Lower leg skin (tissue), 4 donors: ENCODE results near the gene RANBP3. TPM values are rescaled to one million over a fixed set of nuclear protein-coding genes. Genes with fewer than 3 reads are reported as not detected.
A peak's percentile ranks its signal among the peaks of the same experiment; 100 is the strongest.
"Not testable (repeated sequence)": the region's sequence is repeated elsewhere in the genome, so short reads cannot be mapped to it uniquely, and the experiment has no call there.

ENCODE experiments used
- DNase-seq, 2 donors: peaks; one replicate each; pipeline ENCODE4 v3.0.0-alpha.2; 2019; ENCODE audit warnings: low spot score in 2 of 2
- H3K4me3 ChIP-seq: fragments of 200-600 bp; sonication (generic); 2 replicates; pipeline ENCODE4 v1.5.1; 2017; ENCODE audit warnings: mild to moderate bottlenecking, low read depth; ENCODE audit not compliant: poor library complexity, severe bottlenecking
- POLR2A ChIP-seq, 2 donors: fragments of 450-650 bp; IDR thresholded peaks; one replicate each; pipeline ENCODE4 v1.6.1; 2016 to 2017; ENCODE audit warnings: antibody characterized with exemption in 2 of 2, mild to moderate bottlenecking in 1 of 2, moderate library complexity in 1 of 2
- WGBS, 2 donors: methylation state at CpG; one replicate each; pipeline ENCODE4 v1.1.5; 2018; 5-methylcytosine and 5-hydroxymethylcytosine counted together
- intact Hi-C: fragments of 100-400 bp; cut with DNase I; formaldehyde crosslinking; loops from one replicate; pipeline ENCODE4 v1.15.0; 2023; ENCODE audit warnings: low total_unique reads
- total RNA-seq, 4 donors: library from RNA; depleted of rRNA; stranded (reverse); fragments of >200 nt; gene quantifications; one replicate each; pipeline ENCODE4 v1.1.0, GENCODE V29; 2016
- TF ChIP-seq, protein P1 (sequence below), 3 donors: fragments of 450-650 bp; IDR thresholded peaks; one replicate each; pipeline ENCODE4 v1.5.1; 2016; ENCODE audit warnings: antibody characterized with exemption in 3 of 3, mild to moderate bottlenecking in 3 of 3, moderate library complexity in 2 of 3

RANBP3 gene
- total RNA-seq: 100 to 1,000 TPM in 1 of 4 donors, 10 to 100 TPM in 3; 57.2 to 116 (median 72.0) TPM

- TF ChIP-seq, protein P1, sequence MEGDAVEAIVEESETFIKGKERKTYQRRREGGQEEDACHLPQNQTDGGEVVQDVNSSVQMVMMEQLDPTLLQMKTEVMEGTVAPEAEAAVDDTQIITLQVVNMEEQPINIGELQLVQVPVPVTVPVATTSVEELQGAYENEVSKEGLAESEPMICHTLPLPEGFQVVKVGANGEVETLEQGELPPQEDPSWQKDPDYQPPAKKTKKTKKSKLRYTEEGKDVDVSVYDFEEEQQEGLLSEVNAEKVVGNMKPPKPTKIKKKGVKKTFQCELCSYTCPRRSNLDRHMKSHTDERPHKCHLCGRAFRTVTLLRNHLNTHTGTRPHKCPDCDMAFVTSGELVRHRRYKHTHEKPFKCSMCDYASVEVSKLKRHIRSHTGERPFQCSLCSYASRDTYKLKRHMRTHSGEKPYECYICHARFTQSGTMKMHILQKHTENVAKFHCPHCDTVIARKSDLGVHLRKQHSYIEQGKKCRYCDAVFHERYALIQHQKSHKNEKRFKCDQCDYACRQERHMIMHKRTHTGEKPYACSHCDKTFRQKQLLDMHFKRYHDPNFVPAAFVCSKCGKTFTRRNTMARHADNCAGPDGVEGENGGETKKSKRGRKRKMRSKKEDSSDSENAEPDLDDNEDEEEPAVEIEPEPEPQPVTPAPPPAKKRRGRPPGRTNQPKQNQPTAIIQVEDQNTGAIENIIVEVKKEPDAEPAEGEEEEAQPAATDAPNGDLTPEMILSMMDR (IDR thresholded peaks at IDR 0.05): no peak
- TF ChIP-seq POLR2A (IDR thresholded peaks at IDR 0.05): no peak
- H3K4me3 ChIP-seq: peak within 1 kb of the TSS; percentile 94
- 0% methylated on average over 49 to 61 of the region's 88 CpGs for WGBS, 2 donors
- intact Hi-C loops: no loop called here
- DNase-seq: peak; percentile 96 to 99
Measured at GRCh38 chr19:5977785-5978605, at the start of gene RANBP3. RANBP3 (minus strand) TSS chr19:5978140; CDS start chr19:5978082, 58 bp downstream.

DNA sequence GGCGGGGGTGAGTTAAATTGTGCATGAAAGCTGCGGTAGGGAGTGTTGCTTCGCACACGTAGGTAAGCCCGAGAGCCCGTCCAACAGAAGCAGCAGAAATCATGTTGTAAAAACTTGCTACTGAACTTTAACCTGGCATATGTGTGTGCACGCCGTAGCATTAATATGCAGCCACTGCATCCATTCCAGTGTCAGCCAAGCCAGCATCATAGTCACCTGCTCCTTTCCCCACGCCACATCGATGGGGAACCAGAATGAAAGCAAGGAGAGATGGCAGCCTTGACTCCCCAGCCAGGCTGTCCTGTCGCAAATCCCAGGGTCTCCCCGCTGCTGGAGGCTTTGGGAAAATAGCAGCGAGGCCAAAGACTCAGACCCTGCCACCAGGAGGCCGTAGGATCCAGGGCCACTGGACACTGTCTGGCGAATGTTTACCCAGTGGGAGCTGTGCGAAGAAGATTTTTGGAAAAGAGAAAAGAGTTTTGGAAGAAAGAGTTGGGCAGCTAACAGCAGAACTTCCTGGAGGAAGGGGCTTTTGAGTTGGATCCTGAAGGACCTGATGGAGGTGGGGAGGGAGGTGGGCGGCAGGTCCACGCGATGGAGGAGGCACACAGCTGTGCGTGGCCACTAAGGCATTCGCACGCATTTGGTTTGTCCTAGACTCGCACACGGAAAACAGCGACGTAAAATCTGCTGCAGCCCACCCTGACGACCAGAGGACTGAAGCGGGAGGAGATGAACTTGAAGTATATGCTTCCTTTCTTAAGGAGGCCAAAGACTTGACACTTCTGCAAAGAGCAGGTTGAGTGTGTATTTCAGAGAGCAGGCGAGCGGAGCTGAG, 48.7 kb upstream of the RANBP3 start:
- WGBS, 2 donors: 95 to 96% methylated on average over 30 of the region's 30 CpGs
- H3K4me3 ChIP-seq: no peak overlapping the region
- intact Hi-C loops: loop anchor here (10.0 kb wide), 1 partner anchor 222 kb away; the partner anchor contains the start of gene NRTN
- DNase-seq: peak in 1 of 2 donors; percentile 48
- no peak for TF ChIP-seq POLR2A (IDR thresholded peaks at IDR 0.05)
- TF ChIP-seq, protein P1 (IDR thresholded peaks at IDR 0.05): no peak

GRCh38 chr19:6024756-6025155, 46.8 kb upstream of the RANBP3 start:
- not testable (repeated sequence) for H3K4me3 ChIP-seq, DNase-seq
- WGBS, 2 donors: 96 to 97% methylated on average over 27 of the region's 27 CpGs
- intact Hi-C loops: loop anchor here (10.0 kb wide), 1 partner anchor 220 kb away; the partner anchor contains the start of gene NRTN

DNA sequence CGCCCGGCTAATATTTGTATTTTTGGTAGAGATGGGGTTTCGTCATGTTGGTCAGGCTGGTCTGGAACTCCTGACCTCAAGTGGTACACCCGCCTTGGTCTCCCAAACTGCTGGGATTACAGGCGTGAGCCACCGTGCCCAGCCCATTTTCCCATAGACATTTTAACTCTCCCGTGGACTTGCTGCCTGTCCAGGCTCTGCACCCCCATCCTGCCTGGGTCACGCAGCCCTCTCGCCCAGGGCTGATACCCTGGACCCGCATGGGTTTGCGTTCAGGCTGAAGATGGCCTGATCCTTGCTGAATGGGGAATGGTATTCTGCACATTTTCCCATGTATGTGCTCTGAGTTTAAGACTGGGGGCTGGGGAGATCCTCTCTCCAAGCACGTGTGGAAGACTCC, 46.0 kb upstream of the RANBP3 start:
- no peak overlapping the region for H3K4me3 ChIP-seq
- intact Hi-C loops: loop anchor here (10.0 kb wide), 1 partner anchor 219 kb away; the partner anchor contains the start of gene NRTN
- no peak for DNase-seq
- TF ChIP-seq, protein P1 (IDR thresholded peaks at IDR 0.05): no peak
- no peak for TF ChIP-seq POLR2A (IDR thresholded peaks at IDR 0.05)
- WGBS, 2 donors: 83 to 89% methylated on average over 12 of the region's 12 CpGs

DNA sequence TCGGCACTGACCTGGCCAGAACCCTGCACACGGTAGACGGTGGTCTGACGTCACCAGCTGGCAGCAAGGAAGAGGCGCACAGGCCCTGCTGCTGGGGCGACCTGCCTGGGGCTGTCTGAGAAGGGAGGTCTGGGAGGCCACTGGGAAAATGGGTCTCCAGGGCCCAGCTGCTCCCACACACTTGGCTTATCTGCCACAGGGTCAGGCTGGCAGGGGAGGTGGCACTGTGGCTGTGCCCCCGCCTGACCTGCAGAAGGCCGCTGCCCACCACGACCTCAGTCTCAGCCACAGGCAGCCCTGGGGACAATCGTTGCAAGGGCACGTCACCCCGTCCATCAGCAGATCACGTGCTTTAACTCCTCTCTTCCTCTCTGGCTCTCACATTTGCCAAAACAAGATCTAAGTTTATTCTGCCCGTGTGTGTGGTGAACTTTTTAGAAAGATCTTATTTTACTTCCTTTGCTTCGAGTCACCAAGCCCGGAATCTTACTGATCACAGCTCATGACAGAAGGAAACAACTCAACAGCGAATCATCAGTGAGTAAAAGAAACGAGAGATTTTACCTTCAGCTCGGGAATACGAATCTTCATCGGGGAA, 45.2 kb upstream of the RANBP3 start:
- TF ChIP-seq, protein P1 (IDR thresholded peaks at IDR 0.05): no peak
- TF ChIP-seq POLR2A (IDR thresholded peaks at IDR 0.05): no peak
- intact Hi-C loops: loop anchor here (10.0 kb wide), 1 partner anchor 218 kb away; the partner anchor contains the start of gene NRTN
- no peak overlapping the region for H3K4me3 ChIP-seq
- 70 to 75% methylated on average over 21 of the region's 21 CpGs for WGBS, 2 donors
- no peak for DNase-seq
